HG02840 (cell line): Measurements from ENCODE around the gene TMEM108.

Source experiments
- ATAC-seq: cut with Tn5 transposase; IDR thresholded peaks from one replicate; pipeline ENCODE4 v1.9.1; 2021; ENCODE audit warnings: mild to moderate bottlenecking, moderate library complexity, moderate number of reproducible peaks; ENCODE audit not compliant: unreplicated experiment, low FRiP score

TMEM108 gene

DNA sequence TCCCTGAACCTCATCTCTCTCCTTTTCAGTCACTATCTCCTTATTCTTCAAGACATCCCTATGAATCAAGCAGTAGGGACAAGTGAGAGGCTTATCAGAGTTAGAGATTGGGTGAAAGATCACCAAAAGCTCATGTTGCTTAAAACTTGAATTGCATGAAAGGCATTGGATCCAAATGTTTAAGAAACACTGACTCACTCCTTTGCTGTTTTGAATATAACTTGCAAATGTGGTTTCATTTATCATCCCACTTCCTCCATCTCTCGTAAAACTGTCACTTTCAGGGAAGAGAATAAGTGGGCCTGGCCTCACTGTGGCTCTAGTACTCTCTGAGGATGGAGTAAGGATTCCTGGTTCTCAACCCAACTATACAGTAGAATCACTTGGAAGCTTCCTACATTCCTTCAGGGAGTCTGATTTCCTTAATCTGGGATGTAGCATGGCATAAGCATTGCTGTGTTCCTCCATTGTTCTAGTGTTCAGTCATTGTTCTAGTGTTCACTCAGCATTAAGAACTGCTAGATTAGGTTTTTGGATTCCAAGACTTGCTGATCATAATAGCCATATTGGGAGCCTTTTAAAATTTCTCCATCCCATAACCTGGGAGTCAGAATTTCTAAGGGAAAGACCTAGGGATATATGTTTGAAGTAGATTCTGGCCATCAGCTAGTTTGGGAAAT is 171.8 kb downstream of the TMEM108 start:
- ATAC-seq: no peak

DNA sequence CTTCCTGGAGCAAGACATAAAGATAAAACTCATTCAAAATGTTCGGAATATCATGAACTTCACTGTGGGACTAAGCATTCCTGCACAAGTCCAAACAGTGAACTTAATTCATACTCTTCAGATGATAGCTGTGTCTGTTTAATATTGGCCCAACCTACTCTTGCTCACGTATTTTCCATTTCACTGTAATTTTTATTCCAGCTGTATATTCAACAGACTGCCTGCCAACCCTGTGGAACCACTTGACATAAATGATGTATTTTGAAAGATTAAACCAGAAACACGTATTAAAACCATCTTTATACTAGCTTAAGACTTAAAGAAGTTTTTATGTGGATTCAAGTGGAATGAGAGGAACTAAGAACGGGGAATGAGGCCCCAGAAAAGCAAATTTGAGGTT is 172.5 kb downstream of the TMEM108 start:
- ATAC-seq: no peak

DNA sequence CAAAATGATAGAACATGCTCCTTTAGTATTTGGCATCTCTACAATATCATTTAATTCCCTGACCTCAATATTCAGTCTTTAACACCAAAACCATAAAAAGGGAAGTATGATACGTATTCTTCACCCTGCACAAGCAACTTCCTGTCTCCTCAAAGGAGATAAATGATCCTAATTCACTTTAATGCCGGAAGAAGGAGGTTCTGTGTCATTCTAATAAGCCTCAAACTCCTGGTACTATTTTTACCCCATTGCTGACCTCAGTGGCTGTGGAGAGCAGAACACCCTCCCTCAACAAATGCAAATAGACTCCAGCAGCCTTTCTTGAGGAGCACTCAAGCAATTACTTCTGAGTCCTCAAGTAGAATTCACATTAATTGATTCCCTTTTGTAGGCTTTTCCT is 173.3 kb downstream of the TMEM108 start:
- no peak for ATAC-seq

DNA sequence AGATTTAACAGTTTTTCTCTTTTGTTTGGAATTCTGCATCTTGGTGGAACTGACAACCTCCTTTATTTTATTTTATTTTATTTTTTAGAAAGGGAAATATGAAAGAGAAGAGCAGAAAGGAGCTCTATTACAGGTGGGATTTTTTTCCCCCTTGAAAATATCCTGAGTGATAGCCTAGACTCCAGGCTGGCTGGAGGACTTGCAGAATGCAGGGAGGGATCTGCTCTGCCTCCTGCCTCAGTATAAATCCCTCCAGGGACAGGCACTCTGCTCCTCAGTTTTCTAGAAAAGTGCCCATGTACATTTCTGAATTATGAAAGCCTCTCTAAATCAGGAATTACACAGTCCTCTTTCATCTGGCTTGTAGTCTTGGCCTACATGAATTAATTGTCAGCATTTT is 173.7 kb downstream of the TMEM108 start:
- ATAC-seq: no peak

DNA sequence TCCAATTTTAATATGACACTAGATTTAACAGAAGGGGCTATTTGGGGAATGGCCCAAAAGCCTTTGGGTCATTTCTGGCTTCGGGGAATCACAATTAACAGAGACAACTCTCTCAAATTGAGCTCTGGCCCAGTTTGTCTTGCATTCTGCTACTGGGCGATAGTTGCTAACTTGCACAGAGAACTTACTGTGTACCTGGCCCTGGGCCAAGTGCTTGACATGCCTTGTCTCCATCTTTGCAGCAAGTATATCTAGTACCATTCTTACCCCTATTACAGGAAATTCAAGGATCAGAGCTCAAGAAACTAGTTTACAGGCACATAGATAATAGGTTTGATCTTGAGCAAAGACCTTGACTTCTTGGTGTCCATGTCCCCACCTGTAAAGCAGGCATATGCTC is 175.7 kb downstream of the TMEM108 start:
- no peak for ATAC-seq

DNA sequence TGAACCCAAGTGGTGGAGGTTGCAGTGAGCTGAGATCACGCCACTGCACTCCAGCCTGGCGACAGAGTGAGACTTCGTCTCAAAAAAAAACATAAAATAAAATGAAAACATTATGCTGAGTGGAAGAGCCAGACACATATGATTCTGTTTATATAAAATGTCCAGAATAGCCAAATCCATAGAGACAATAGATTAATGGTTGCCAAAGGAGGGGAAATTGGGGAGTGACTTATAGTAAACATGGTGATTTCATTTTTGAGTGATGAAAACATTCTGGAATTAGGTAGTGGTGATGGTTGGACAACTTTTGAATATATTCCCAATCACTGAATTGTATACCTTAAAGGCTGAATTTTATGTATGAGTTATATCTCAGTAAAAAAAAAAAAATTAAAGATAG is 189.6 kb downstream of the TMEM108 start:
- ATAC-seq: no peak

DNA sequence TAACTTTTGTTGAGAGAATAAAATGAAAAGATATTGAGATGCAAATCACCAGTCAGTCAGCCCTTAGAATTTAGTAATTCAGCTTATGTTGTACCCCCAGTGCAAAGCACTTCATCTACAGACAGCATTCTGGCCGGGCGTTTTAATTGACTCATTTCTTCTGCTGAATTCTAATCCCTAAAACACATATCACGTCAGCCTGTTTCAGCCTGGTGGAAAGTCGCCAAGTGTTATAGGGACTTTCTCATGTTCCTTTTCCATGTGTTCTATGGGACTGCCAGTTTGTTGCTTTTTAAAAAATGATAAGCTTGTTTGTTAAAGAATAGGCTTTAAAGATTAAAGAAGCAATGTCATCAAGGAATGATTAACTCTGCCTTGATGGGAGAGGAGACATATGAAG is 192.0 kb downstream of the TMEM108 start:
- ATAC-seq: no peak

DNA sequence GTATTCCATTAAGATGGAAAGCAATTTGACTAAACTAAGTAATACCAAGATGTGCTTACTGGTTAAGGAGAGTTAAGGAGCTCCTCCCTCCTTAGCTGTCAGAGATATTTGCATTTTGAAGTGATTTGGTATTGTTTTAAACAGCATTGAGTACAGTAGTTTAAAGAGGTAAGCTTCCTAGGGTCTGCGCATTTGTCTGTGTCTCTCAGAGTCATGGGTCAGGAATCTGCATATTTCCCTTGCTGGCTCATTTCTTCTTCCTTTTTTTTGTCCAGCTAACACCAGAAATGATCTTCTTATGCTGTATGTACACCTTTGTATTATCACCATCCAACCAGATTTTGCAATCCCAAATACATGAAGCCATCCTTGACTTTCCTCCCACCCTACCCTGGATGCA is 198.7 kb downstream of the TMEM108 start:
- no peak for ATAC-seq

DNA sequence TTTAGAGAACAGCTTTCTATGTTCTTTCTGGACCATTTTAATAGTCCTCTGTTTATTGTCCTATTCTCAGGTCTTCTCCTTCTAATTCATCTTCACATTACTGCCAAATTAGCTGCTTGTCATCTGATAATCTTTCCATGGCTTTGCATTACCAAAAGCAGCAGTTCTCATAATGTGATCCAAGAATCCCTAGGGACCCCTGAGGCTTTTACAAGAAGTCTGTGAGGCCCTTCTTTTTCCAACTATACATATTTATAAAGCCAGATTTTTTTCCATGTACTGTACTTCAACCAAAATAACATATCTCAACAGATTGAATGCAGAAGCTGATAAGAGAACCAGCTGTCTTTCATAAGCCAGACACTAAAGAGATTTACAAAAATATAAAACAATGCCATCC is 199.2 kb downstream of the TMEM108 start:
- no peak for ATAC-seq

DNA sequence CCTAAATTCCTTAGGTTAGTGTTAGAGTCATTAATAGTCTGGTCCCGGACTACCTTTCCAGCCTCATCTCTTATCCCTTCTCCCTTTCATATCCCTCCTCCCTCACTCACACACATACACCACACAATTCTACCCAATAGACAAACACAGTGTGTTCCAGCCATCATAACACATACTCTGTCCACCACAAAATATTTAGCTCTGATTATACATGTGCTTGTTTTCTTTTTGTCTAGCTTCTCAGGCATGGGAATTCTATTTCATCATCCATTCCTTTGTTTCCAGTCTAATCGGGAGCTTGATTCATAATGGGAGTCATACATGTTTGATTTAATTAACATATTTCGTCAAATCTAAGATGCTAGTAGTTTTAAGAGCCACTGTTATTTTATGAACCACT is 199.8 kb downstream of the TMEM108 start:
- no peak for ATAC-seq

DNA sequence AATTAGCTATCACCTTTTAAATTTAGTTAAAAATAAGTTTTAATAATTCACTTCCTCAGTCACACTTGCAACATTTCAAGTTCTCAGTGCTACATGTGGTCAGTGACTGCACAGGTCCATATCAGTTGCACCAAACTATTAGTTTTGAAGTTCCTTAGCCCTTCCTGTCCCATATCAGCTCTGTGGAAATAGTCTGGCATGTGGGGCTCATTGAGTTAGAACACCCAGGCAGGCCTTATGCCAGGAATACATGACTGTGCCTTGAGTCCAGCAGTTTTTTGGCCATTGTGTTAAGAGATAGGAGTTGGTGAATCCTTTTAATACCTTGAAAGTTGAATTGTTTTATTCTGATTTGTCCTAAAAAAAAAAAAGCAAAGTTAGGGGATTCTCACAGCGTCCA is 207.9 kb downstream of the TMEM108 start:
- ATAC-seq: no peak

DNA sequence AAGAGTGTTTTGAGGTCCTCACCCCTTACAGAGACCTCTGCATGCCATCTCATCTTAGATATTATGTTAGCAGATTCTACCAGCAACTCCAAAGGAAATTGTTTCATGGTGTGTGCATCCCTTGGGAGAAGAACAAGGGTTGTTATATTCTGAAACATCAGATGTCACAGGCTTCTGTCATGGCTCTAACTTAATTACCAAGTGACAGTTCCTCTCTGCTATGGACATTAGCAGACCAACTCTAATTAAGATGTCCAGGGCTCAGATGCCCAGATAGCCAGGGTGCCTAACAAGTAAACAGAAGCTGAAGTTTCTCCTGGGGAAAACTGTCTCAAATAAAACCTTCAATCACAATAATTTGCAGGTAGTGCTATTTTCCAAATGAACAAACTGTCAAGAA is 208.6 kb downstream of the TMEM108 start:
- no peak for ATAC-seq

DNA sequence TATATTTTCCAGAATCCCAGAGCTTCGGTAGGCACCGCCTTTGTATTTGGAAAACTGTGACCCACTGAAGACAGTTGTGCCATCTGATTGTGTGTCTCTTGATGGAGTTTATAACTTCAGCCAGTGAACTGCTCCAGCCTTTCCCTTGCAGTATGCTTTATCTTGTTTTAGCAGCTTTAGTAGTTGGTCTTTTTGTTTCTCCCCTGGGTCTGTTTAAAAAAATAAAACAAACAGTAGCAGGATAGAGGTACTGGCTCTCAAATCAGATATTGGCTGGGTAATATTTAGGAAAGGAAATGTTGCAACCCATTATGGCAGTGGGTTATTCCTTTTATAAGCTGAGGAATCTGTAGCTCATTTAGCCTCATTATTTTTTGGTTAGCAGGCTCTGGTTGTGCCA is 210.2 kb downstream of the TMEM108 start:
- no peak for ATAC-seq

DNA sequence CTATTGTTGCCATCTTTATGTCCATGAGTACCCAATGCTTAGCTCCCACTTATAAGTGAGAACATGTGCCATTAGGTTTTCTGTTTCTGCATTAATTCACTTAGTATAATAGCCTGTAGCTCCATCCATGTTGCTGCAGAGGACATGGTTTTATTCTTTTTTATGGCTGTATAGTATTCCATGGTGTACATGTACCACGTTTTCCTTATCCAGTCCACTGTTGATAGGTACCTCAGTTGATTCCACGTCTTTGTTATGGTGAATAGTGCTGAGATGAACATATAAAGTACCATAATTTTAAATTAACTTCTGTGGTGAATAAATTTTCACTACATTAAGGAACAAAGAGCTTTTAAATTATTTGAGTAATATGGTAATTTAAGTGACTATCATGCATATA is 211.3 kb downstream of the TMEM108 start:
- no peak for ATAC-seq

DNA sequence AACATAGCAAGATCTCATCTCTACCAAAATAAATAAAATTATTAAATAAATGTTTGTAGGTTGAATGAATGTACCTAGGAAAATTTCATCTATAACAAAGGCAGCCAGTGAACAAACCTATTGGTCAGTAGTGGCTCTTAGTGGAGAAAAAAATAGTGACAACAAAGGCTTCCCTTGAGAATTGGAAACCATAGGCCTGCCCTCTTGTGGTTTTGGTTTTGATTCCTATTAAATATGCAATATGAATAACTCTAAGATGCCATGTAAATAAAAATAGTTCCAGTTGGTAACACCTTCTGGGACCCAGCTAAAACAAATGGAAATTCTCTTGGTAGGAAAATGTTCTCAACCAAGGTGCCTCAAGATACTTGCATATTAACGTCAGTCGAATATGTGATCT is 216.0 kb downstream of the TMEM108 start:
- no peak for ATAC-seq

DNA sequence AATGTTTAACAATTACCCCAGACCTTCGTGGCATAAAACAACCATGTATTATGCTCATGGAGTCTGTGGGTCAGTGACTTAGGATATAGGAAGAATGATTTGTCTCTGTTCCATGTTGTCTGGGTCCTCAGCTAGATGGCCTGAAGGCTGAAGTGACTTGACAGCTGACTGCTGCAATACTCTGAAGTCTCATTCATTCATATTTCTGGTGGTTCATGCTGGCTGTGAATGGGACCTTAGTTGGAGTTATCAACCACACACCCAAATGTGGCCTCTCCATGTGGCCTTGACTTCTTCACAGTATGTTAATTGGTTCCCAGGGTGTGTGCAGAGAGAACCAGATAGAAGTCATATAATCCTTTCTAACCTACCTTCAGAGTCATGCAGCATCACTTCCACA is 216.5 kb downstream of the TMEM108 start:
- no peak for ATAC-seq

DNA sequence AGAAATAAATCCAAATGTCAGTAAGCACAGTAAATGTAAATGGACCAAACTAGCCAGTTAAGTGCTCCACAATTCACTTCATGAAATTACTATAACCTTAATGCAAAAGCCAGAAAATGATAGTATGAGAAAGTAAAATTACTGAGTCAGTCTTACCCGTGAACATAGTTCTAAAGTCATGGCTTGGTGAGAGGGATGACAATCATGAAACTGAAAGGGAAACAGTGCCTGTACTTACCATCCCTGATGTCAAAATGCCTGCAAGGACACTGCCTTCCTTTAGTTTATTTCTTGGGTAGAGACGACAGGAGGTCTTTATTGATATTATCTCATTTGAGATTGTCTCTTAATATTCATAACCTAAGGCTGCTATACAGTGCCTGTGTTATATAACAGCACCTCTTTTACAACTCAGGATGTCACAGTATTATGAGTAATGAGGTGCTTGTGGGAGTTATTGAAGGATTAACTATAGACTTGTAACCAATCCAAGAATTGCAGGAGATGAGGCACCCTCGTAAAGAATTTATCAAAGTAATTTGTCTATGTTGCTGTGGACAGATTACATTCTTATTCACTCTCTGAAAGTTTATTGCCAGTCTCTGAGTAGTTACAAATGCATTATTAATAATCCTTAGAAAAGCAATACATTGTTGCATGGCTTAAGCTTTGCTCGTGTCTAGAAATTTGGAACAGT is 218.7 kb downstream of the TMEM108 start:
- ATAC-seq: no peak

DNA sequence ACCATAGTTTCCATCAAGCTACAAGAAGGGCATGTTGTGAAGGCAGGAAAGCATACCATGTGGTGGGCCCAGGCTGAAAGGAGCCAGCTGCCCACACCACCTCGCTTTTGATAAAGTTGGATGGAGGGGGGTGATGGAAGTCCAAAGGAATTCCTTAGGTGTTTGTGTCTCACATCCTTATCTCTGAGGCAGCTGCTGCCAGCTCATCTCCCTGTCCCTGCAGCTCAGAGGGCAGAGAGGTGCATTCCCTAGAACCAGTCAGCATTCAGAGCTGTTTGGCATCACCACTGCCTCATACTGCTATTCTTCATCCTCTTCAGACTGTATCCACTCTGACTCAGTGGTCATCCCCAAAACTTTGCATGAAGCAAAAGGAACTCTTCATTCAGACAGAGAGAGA is 220.2 kb downstream of the TMEM108 start:
- no peak for ATAC-seq

DNA sequence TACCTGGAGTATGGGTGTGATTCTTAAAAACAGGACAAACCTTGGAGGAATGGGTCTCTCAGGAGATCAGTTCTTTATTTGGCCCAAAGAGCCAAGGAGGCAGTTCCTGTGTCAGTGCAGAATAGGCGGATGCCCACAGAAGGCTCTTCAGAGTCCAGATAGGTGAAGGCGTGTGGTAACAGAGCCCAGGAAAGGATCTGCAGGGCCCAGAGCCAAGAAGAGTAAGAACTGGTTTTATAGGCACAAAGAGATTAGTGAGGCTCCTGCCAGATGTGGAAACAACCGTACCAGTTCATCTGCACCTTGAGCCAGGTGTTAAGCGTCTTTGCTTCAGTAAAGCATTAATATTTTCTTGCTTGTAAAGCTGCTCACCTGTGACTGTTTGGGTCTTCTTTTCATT is 221.6 kb downstream of the TMEM108 start:
- ATAC-seq: no peak

DNA sequence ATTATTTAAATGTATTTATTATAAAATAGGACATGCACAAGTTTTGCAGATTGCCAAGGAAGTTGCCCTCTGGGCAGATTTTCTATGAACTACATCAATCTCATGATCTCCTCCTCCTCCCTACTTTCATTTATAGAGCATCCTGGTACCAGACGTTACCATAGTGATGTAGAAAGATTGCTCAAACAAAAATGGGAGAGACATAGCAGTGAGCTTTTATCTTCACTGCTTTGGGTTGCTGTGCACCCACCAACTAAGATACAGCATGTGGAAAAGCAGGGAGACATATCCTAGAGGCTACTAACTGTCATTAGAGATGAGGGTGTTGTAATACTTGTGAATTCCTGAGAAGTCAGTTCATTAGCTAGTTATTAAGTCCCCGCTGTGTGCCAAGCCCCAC is 224.1 kb downstream of the TMEM108 start:
- ATAC-seq: no peak

DNA sequence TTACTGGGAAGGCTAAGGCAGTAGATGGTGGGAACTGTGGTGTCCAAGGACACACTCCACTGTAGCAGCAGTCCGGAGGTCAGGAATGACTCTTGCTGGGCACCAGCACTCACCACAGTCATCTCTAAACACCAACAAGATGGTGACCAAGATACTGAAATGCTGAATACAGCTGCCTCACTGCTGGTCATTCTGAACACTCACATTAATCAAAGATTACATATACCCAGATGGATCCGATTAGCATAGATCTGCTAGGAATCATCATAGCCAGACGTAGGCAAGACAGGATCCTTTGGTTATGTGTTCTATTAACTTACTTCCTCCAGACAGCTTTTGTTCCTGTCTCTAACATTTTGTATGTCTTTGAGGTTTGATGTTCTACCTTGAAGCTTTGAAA is 226.7 kb downstream of the TMEM108 start:
- ATAC-seq: no peak

DNA sequence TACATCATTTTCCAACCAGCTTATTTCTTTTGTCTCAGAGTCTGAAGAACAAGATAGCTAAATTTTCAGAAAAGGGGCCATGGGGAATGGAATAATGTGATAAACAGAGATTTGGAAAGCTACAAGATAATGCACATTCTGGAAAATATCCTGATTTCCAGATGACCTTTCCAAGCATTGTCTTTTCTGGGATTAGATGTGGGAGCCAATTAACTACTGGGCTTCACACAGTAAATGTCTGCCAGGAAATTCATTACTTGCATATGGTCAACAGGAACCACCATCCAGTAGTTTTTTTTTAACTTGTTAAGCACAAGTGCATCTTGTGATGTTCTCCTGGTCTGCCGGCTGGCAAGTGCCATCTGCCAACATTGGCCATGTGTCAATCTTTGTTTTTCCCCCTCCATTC is 230.5 kb downstream of the TMEM108 start:
- no peak for ATAC-seq
